ENCODE measurements around the gene LAMA3. TPM values are rescaled to one million over a fixed set of nuclear protein-coding genes. Genes with fewer than 3 reads are reported as not detected.

Gene LAMA3
- total and polyA plus RNA-seq, 10 of the 15 experiments (the other 5 are each of a cell fraction or from before 2014, with no cell fraction given), result 0.37 to 6.5 (median 5.4) TPM

- TF ChIP-seq MEF2B (IDR thresholded peaks at IDR 0.05; ENCODE audit: partially characterized antibody, poor library complexity, severe bottlenecking), result peak; percentile 36
- TF ChIP-seq GABPA (IDR thresholded peaks at IDR 0.05; ENCODE audit: low read depth), result no peak
- TF ChIP-seq POLR2AphosphoS2 (IDR thresholded peaks at IDR 0.05; ENCODE audit: low read depth, low read length), result no peak
- no peak for TF ChIP-seq HSF1 (IDR thresholded peaks at IDR 0.05; ENCODE audit: low read depth, low read length)
- no peak for TF ChIP-seq KDM1A (IDR thresholded peaks at IDR 0.05; ENCODE audit: borderline replicate concordance)
- no peak for TF ChIP-seq ZNF384 (IDR thresholded peaks at IDR 0.05; ENCODE audit: borderline replicate concordance, low read depth, low read length)
- no peak for TF ChIP-seq PBX3 (IDR thresholded peaks at IDR 0.05; ENCODE audit: insufficient replicate concordance, low read depth, low read length)
- TF ChIP-seq HDGF (IDR thresholded peaks at IDR 0.05), result no peak
- TF ChIP-seq YY1 (IDR thresholded peaks at IDR 0.05; ENCODE audit: low read depth, low read length), result no peak
- no peak for TF ChIP-seq CEBPZ (IDR thresholded peaks at IDR 0.05; ENCODE audit: low read depth, low read length)
- no peak for TF ChIP-seq SPI1 (IDR thresholded peaks at IDR 0.05; ENCODE audit: borderline replicate concordance, insufficient read depth, low read depth, low read length)
- no peak for TF ChIP-seq RELA (IDR thresholded peaks at IDR 0.05; ENCODE audit: borderline replicate concordance, partially characterized antibody)
- no peak for TF ChIP-seq ESRRA (IDR thresholded peaks at IDR 0.05; ENCODE audit: low read length)
- TF ChIP-seq JUNB (IDR thresholded peaks at IDR 0.05), result peak; percentile 60
- no peak for TF ChIP-seq ZNF207 (IDR thresholded peaks at IDR 0.05; ENCODE audit: borderline replicate concordance)
- no peak for TF ChIP-seq BHLHE40 (IDR thresholded peaks at IDR 0.05; ENCODE audit: borderline replicate concordance in 1 of 2, low read depth in 2 of 2, low read length in 1 of 2)
- no peak for TF ChIP-seq IRF5 (IDR thresholded peaks at IDR 0.05; ENCODE audit: borderline replicate concordance)
- no peak for TF ChIP-seq PRDM15 (CRISPR knock-in tag; IDR thresholded peaks at IDR 0.05)
- no peak for TF ChIP-seq KLF5 (IDR thresholded peaks at IDR 0.05; ENCODE audit: partially characterized antibody)
Observed at GRCh38 chr18:23981369-23981980, 292.2 kb downstream of the LAMA3 start (continued).

All from GM12878 (cell line).